ENCODE data around the gene GULP1. TPM values are rescaled to one million over a fixed set of nuclear protein-coding genes. Genes with fewer than 3 reads are reported as not detected.

GULP1 gene
- total RNA-seq, 1 experiment from 2014 or later = 75.1 TPM

DNA sequence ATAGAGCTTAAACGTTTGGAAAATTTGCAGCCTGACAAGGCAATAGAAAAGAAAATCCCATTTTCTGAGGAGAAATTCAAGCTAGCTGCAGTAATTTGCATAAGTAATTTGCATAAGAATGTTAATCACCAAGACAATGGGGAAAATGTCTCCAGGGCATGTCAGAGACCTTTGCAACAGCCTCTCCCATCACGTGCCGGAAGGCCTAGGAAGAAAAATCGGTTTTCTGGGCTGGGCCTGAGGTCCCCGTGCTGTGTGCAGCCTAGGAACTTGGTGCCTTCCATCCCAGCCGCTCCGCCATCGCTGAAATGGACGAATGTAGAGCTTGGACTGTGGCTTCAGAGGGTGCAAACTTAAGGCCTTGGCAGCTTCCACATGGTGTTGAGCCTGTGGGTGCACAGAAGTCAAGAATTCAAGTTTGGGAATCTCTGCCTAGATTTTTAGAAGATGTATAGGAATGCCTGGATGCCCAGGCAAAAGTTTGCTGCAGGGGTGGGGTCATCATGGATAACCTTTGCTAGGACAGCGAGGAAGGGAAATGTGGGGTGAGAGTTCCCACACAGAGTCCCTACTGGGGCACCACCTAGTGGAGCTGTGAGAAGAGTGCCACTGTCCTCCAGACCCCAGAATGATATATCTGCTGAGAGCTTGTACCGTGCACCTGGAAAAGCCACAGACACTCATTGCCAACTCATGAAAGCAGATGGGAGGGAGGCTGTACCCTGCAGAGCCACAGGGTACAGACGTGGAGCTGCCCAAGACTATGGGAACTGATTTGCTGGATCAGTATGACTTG is 164.6 kb downstream of the GULP1 start (continued):
- TF ChIP-seq, protein P1, sequence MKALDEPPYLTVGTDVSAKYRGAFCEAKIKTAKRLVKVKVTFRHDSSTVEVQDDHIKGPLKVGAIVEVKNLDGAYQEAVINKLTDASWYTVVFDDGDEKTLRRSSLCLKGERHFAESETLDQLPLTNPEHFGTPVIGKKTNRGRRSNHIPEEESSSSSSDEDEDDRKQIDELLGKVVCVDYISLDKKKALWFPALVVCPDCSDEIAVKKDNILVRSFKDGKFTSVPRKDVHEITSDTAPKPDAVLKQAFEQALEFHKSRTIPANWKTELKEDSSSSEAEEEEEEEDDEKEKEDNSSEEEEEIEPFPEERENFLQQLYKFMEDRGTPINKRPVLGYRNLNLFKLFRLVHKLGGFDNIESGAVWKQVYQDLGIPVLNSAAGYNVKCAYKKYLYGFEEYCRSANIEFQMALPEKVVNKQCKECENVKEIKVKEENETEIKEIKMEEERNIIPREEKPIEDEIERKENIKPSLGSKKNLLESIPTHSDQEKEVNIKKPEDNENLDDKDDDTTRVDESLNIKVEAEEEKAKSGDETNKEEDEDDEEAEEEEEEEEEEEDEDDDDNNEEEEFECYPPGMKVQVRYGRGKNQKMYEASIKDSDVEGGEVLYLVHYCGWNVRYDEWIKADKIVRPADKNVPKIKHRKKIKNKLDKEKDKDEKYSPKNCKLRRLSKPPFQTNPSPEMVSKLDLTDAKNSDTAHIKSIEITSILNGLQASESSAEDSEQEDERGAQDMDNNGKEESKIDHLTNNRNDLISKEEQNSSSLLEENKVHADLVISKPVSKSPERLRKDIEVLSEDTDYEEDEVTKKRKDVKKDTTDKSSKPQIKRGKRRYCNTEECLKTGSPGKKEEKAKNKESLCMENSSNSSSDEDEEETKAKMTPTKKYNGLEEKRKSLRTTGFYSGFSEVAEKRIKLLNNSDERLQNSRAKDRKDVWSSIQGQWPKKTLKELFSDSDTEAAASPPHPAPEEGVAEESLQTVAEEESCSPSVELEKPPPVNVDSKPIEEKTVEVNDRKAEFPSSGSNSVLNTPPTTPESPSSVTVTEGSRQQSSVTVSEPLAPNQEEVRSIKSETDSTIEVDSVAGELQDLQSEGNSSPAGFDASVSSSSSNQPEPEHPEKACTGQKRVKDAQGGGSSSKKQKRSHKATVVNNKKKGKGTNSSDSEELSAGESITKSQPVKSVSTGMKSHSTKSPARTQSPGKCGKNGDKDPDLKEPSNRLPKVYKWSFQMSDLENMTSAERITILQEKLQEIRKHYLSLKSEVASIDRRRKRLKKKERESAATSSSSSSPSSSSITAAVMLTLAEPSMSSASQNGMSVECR (CRISPR knock-in tag; IDR thresholded peaks at IDR 0.05; ENCODE audit: borderline replicate concordance) = no peak
- TF ChIP-seq, protein P2, sequence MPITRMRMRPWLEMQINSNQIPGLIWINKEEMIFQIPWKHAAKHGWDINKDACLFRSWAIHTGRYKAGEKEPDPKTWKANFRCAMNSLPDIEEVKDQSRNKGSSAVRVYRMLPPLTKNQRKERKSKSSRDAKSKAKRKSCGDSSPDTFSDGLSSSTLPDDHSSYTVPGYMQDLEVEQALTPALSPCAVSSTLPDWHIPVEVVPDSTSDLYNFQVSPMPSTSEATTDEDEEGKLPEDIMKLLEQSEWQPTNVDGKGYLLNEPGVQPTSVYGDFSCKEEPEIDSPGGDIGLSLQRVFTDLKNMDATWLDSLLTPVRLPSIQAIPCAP (CRISPR knock-in tag; IDR thresholded peaks at IDR 0.05) = no peak
- TF ChIP-seq, protein P3, sequence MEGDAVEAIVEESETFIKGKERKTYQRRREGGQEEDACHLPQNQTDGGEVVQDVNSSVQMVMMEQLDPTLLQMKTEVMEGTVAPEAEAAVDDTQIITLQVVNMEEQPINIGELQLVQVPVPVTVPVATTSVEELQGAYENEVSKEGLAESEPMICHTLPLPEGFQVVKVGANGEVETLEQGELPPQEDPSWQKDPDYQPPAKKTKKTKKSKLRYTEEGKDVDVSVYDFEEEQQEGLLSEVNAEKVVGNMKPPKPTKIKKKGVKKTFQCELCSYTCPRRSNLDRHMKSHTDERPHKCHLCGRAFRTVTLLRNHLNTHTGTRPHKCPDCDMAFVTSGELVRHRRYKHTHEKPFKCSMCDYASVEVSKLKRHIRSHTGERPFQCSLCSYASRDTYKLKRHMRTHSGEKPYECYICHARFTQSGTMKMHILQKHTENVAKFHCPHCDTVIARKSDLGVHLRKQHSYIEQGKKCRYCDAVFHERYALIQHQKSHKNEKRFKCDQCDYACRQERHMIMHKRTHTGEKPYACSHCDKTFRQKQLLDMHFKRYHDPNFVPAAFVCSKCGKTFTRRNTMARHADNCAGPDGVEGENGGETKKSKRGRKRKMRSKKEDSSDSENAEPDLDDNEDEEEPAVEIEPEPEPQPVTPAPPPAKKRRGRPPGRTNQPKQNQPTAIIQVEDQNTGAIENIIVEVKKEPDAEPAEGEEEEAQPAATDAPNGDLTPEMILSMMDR (IDR thresholded peaks at IDR 0.05) = 0 out of 2 replicates have a peak, but pooled peaks have one; percentile 32
- TF ChIP-seq, protein P4, sequence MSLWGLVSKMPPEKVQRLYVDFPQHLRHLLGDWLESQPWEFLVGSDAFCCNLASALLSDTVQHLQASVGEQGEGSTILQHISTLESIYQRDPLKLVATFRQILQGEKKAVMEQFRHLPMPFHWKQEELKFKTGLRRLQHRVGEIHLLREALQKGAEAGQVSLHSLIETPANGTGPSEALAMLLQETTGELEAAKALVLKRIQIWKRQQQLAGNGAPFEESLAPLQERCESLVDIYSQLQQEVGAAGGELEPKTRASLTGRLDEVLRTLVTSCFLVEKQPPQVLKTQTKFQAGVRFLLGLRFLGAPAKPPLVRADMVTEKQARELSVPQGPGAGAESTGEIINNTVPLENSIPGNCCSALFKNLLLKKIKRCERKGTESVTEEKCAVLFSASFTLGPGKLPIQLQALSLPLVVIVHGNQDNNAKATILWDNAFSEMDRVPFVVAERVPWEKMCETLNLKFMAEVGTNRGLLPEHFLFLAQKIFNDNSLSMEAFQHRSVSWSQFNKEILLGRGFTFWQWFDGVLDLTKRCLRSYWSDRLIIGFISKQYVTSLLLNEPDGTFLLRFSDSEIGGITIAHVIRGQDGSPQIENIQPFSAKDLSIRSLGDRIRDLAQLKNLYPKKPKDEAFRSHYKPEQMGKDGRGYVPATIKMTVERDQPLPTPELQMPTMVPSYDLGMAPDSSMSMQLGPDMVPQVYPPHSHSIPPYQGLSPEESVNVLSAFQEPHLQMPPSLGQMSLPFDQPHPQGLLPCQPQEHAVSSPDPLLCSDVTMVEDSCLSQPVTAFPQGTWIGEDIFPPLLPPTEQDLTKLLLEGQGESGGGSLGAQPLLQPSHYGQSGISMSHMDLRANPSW (CRISPR knock-in tag; conservative IDR thresholded peaks at IDR 0.05; ENCODE audit: low read depth) = no peak
- TF ChIP-seq FOXK1 (CRISPR knock-in tag; IDR thresholded peaks at IDR 0.05) = no peak
- TF ChIP-seq MXD4 (CRISPR knock-in tag; IDR thresholded peaks at IDR 0.05; ENCODE audit: borderline replicate concordance) = no peak
- no peak for TF ChIP-seq TEAD4 (CRISPR knock-in tag; IDR thresholded peaks at IDR 0.05)
- TF ChIP-seq ZBTB21 (CRISPR knock-in tag; IDR thresholded peaks at IDR 0.05; ENCODE audit: borderline replicate concordance) = 0 out of 2 replicates have a peak, but pooled peaks have one; percentile 14
- no peak for TF ChIP-seq RELA (CRISPR knock-in tag; IDR thresholded peaks at IDR 0.05; ENCODE audit: borderline replicate concordance)
- TF ChIP-seq, protein P5, sequence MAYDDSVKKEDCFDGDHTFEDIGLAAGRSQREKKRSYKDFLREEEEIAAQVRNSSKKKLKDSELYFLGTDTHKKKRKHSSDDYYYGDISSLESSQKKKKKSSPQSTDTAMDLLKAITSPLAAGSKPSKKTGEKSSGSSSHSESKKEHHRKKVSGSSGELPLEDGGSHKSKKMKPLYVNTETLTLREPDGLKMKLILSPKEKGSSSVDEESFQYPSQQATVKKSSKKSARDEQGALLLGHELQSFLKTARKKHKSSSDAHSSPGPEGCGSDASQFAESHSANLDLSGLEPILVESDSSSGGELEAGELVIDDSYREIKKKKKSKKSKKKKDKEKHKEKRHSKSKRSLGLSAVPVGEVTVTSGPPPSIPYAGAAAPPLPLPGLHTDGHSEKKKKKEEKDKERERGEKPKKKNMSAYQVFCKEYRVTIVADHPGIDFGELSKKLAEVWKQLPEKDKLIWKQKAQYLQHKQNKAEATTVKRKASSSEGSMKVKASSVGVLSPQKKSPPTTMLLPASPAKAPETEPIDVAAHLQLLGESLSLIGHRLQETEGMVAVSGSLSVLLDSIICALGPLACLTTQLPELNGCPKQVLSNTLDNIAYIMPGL (CRISPR knock-in tag; IDR thresholded peaks at IDR 0.05) = no peak
- TF ChIP-seq, protein P6, sequence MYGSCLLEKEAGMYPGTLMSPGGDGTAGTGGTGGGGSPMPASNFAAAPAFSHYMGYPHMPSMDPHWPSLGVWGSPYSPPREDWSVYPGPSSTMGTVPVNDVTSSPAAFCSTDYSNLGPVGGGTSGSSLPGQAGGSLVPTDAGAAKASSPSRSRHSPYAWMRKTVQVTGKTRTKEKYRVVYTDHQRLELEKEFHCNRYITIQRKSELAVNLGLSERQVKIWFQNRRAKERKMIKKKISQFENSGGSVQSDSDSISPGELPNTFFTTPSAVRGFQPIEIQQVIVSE (CRISPR knock-in tag; IDR thresholded peaks at IDR 0.05; ENCODE audit: borderline replicate concordance) = no peak
- TF ChIP-seq, protein P7, sequence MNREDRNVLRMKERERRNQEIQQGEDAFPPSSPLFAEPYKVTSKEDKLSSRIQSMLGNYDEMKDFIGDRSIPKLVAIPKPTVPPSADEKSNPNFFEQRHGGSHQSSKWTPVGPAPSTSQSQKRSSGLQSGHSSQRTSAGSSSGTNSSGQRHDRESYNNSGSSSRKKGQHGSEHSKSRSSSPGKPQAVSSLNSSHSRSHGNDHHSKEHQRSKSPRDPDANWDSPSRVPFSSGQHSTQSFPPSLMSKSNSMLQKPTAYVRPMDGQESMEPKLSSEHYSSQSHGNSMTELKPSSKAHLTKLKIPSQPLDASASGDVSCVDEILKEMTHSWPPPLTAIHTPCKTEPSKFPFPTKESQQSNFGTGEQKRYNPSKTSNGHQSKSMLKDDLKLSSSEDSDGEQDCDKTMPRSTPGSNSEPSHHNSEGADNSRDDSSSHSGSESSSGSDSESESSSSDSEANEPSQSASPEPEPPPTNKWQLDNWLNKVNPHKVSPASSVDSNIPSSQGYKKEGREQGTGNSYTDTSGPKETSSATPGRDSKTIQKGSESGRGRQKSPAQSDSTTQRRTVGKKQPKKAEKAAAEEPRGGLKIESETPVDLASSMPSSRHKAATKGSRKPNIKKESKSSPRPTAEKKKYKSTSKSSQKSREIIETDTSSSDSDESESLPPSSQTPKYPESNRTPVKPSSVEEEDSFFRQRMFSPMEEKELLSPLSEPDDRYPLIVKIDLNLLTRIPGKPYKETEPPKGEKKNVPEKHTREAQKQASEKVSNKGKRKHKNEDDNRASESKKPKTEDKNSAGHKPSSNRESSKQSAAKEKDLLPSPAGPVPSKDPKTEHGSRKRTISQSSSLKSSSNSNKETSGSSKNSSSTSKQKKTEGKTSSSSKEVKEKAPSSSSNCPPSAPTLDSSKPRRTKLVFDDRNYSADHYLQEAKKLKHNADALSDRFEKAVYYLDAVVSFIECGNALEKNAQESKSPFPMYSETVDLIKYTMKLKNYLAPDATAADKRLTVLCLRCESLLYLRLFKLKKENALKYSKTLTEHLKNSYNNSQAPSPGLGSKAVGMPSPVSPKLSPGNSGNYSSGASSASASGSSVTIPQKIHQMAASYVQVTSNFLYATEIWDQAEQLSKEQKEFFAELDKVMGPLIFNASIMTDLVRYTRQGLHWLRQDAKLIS (CRISPR knock-in tag; IDR thresholded peaks at IDR 0.05; ENCODE audit: borderline replicate concordance) = no peak
- TF ChIP-seq ELF4 (CRISPR knock-in tag; IDR thresholded peaks at IDR 0.05; ENCODE audit: low read depth) = no peak
- no peak for TF ChIP-seq ZNF121 (CRISPR knock-in tag; IDR thresholded peaks at IDR 0.05)
- no peak; the same call in 1 of the 2 replicates for TF ChIP-seq TEAD1 (CRISPR knock-in tag; IDR thresholded peaks at IDR 0.05)
- TF ChIP-seq CREB1 (CRISPR knock-in tag; IDR thresholded peaks at IDR 0.05) = no peak
- TF ChIP-seq, protein P8, sequence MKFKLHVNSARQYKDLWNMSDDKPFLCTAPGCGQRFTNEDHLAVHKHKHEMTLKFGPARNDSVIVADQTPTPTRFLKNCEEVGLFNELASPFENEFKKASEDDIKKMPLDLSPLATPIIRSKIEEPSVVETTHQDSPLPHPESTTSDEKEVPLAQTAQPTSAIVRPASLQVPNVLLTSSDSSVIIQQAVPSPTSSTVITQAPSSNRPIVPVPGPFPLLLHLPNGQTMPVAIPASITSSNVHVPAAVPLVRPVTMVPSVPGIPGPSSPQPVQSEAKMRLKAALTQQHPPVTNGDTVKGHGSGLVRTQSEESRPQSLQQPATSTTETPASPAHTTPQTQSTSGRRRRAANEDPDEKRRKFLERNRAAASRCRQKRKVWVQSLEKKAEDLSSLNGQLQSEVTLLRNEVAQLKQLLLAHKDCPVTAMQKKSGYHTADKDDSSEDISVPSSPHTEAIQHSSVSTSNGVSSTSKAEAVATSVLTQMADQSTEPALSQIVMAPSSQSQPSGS (CRISPR knock-in tag; IDR thresholded peaks at IDR 0.05; ENCODE audit: borderline replicate concordance, low read depth) = no peak

Data from WTC11 (cell line).